Body of pancreas (tissue), 4 donors: ENCODE data around the gene SCGB1D1. TPM values are rescaled to one million over a fixed set of nuclear protein-coding genes. Genes with fewer than 3 reads are reported as not detected.

Experiments used
- ATAC-seq: fragments of 150-250 bp; one replicate; pipeline ENCODE4 v1.9.1; 2016
- DNase-seq, 4 donors: peaks; one replicate each; pipeline ENCODE4 v3.0.0-alpha.2; 2019
- H3K27ac ChIP-seq, 4 donors: fragments of 200-600 bp; sonication (generic); 1 replicate in 3 of 4; 2 replicates in 1 of 4; pipeline versions ENCODE4 v1.5.1 to v1.6.1; 2016 to 2019; ENCODE audit warnings: mild to moderate bottlenecking in 1 of 4, mixed read lengths in 1 of 4, moderate library complexity in 1 of 4
- H3K27me3 ChIP-seq, 2 donors: fragments of 200-600 bp; sonication (generic); one replicate each; pipeline ENCODE4 v1.6.0; 2016; ENCODE audit warnings: mild to moderate bottlenecking in 1 of 2
- H3K36me3 ChIP-seq, 2 donors: fragments of 200-600 bp; sonication (generic); replicated peaks in 1 of 2; 2 replicates each; pipeline ENCODE4 v1.5.1; 2016; ENCODE audit warnings: low read depth in 2 of 2; ENCODE audit not compliant: insufficient read depth in 1 of 2
- H3K4me1 ChIP-seq: fragments of 200-600 bp; sonication (generic); one replicate; pipeline ENCODE4 v1.6.0; 2016
- H3K4me3 ChIP-seq, 2 donors: fragments of 200-600 bp; sonication (generic); 1 replicate in 1 of 2; 2 replicates in 1 of 2; pipeline ENCODE4 v1.5.1; 2016 to 2019
- H3K9me3 ChIP-seq, 3 donors: fragments of 200-600 bp; sonication (generic); 1 replicate in 2 of 3; 2 replicates in 1 of 3; pipeline ENCODE4 v1.5.1; 2016
- POLR2A ChIP-seq, 3 donors: fragments of 450-650 bp; IDR thresholded peaks; one replicate each; pipeline ENCODE4 v1.6.1; 2016; ENCODE audit warnings: antibody characterized with exemption in 3 of 3, mild to moderate bottlenecking in 2 of 3
- WGBS, 2 donors: methylation state at CpG; one replicate each; pipeline ENCODE4 v1.1.5; 2017; 5-methylcytosine and 5-hydroxymethylcytosine counted together
- intact Hi-C: fragments of 100-400 bp; cut with DNase I; formaldehyde crosslinking; loops from one replicate; pipeline ENCODE4 v1.15.1; 2023
- total RNA-seq, 2 donors: library from RNA; depleted of rRNA; stranded (reverse); fragments of >200 nt; gene quantifications; one replicate each; pipeline ENCODE4 v1.1.0, GENCODE V29; 2016
- TF ChIP-seq, protein P1 (sequence below), 7 experiments: fragments of 450-650 bp in 4 of 7; fragments of 200-600 bp in 3 of 7; sonication (generic) in 3 of 7; IDR thresholded peaks; one replicate each; pipeline ENCODE4 v1.5.1; 2016 to 2019; ENCODE audit warnings: antibody characterized with exemption in 7 of 7

The SCGB1D1 gene
- total RNA-seq, 2 donors from 2014 or later = not detected

DNA sequence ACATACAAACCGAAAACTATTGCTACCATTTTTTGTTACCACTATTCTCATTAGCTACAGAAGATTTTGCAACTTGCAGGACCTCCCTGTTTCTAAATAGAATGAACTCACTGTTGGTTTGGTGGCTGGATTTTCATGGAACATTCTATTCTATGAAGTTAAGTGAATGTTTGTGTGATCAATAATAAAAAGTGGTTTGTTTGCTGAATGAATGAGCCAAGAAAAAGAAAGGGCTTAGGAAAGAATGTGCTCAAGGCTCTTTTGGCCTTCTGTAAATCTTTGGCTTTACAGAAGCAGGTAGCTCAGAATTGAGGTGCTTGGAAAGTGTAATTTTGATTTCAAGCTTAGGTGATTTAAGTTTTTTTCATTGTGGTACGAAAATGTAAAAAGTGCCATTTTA, 46.2 kb downstream of the SCGB1D1 start:
- TF ChIP-seq, protein P1, sequence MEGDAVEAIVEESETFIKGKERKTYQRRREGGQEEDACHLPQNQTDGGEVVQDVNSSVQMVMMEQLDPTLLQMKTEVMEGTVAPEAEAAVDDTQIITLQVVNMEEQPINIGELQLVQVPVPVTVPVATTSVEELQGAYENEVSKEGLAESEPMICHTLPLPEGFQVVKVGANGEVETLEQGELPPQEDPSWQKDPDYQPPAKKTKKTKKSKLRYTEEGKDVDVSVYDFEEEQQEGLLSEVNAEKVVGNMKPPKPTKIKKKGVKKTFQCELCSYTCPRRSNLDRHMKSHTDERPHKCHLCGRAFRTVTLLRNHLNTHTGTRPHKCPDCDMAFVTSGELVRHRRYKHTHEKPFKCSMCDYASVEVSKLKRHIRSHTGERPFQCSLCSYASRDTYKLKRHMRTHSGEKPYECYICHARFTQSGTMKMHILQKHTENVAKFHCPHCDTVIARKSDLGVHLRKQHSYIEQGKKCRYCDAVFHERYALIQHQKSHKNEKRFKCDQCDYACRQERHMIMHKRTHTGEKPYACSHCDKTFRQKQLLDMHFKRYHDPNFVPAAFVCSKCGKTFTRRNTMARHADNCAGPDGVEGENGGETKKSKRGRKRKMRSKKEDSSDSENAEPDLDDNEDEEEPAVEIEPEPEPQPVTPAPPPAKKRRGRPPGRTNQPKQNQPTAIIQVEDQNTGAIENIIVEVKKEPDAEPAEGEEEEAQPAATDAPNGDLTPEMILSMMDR (IDR thresholded peaks at IDR 0.05) = no peak
- no peak for TF ChIP-seq POLR2A (IDR thresholded peaks at IDR 0.05)
- intact Hi-C loops = no loop called here
- no peaks in the 10 kb centered on the region for H3K36me3 ChIP-seq
- H3K9me3 ChIP-seq = no peaks in the 10 kb centered on the region
- no peak for DNase-seq
- no peak overlapping the region for H3K27ac ChIP-seq
- WGBS, 2 donors = 52 to 55% methylated on average over 2 of the region's 2 CpGs
- H3K4me3 ChIP-seq = no peak overlapping the region
- H3K4me1 ChIP-seq = no peaks in the 10 kb centered on the region
- H3K27me3 ChIP-seq = no peaks in the 10 kb centered on the region
- no peak for ATAC-seq

DNA sequence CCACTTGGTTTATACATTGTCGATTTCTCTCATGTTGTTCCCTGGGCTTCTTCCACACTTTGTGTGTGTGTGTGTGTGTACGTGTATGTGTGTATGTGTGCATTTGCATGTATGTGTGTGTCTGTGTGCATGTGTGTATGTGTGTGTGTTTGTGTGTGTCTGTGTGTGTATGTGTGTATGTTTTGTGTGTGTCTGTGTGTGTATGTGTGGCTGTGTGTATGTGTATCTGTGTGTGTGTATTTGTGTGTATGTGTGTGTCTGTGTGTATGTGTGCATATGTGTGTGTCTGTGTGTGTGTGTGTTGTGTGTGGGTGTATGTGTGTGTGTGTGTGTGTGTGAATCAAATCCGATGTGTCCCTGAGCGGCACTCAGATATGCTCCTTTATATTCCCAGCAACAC, 47.5 kb downstream of the SCGB1D1 start:
- DNase-seq (no peak), ATAC-seq (no peak)
- Histone ChIP-seq H3K4me3 (no peak overlapping the region), H3K36me3 (no peaks in the 10 kb centered on the region), H3K27me3 (no peaks in the 10 kb centered on the region), H3K4me1 (peaks cover 4% of the 10 kb centered on the region), H3K27ac (no peak overlapping the region), H3K9me3 (no peaks in the 10 kb centered on the region)
- intact Hi-C loops = no loop called here
- WGBS, 2 donors = 64 to 67% methylated on average over 4 of the region's 4 CpGs
- TF ChIP-seq, protein P1 (IDR thresholded peaks at IDR 0.05) = no peak
- no peak for TF ChIP-seq POLR2A (IDR thresholded peaks at IDR 0.05)

DNA sequence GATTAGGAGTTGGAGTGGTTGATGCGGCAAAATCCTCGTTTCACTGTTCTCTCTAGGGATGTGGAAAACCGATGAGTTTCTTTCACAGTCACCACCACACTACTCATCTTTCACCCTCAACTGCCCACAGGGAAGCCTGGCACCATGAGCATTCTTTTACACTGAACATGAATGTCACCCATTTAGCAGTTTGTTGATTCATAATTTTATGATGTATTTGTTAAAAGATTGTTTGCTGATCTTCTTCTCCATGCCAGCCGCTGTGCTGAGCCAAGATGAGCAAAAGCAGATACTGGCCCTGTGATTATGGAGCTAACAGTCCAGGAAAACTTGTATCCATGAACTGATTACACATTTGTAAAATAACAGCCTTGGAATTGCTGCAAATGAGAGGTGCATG, 48.1 kb downstream of the SCGB1D1 start:
- Histone ChIP-seq H3K9me3 (no peaks in the 10 kb centered on the region), H3K4me1 (peaks cover 4% of the 10 kb centered on the region), H3K36me3 (no peaks in the 10 kb centered on the region), H3K27me3 (no peaks in the 10 kb centered on the region), H3K27ac (no peak overlapping the region), H3K4me3 (no peak overlapping the region)
- intact Hi-C loops = no loop called here
- WGBS, 2 donors = 72 to 84% methylated on average over 4 of the region's 4 CpGs
- TF ChIP-seq, protein P1 (IDR thresholded peaks at IDR 0.05) = no peak
- TF ChIP-seq POLR2A (IDR thresholded peaks at IDR 0.05) = no peak
- ATAC-seq (no peak), DNase-seq (no peak)

DNA sequence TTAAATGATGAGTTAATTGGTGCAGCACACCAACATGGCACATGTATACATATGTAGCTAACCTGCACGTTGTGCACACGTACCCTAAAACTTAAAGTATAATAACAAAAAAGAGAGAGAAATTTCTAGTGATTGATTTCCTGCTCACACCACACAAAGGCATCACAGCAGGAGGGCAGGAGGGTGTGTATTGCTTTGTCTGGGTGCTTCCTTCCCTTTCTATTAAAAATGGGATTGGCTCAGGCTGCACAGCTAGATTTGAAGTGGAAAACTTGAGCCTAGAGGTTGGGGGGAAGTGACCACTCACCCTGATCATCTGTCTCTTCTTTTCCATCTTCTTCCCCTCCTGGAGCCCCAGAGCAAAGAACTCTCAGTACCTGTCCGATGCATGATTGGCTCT, 51.1 kb downstream of the SCGB1D1 start:
- Histone ChIP-seq H3K4me3 (no peak overlapping the region), H3K27ac (no peak overlapping the region), H3K27me3 (no peaks in the 10 kb centered on the region), H3K36me3 (no peaks in the 10 kb centered on the region), H3K4me1 (peaks cover 4% of the 10 kb centered on the region), H3K9me3 (no peaks in the 10 kb centered on the region)
- WGBS, 2 donors = 72 to 80% methylated on average over 3 of the region's 3 CpGs
- DNase-seq = no peak
- intact Hi-C loops = no loop called here
- TF ChIP-seq, protein P1 (IDR thresholded peaks at IDR 0.05) = no peak
- TF ChIP-seq POLR2A (IDR thresholded peaks at IDR 0.05) = no peak
- ATAC-seq = no peak

DNA sequence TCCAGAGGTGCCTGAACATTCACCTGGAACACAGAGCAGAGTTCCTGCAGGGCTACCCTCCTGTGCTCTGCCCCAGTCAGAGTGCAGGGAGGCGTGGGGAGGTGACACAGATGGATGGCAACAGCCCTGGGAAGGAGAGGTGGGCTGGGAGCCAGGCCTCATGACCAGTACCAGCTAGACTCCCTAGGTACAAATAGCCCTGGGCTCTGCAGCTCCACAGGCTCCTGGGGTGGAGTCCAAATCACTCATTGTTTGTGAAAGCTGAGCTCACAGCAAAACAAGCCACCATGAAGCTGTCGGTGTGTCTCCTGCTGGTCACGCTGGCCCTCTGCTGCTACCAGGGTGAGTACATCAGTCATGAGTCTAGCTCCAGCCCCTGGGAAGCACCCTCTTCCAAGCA, 52.0 kb downstream of the SCGB1D1 start, which contains the start of gene SCGB1D2:
Gene SCGB1D2, plus strand, starts transcription at position 219 of the 400 bp plus-strand sequence. Its CDS starts 69 bp downstream, at position 288.
- Histone ChIP-seq H3K27ac (peak within 1 kb of the TSS in 3 of 4 donors; percentile 3 to 36 (median 28)), H3K27me3 (no peaks in the 10 kb centered on the region), H3K36me3 (no peaks in the 10 kb centered on the region), H3K4me1 (peaks cover 4% of the 10 kb centered on the region), H3K9me3 (no peaks in the 10 kb centered on the region), H3K4me3 (no peak within 1 kb of the TSS)
- WGBS, 2 donors = 4 to 19% methylated on average over 3 of the region's 3 CpGs
- peak; percentile 53 to 84 (median 77) for DNase-seq
- TF ChIP-seq, protein P1 (IDR thresholded peaks at IDR 0.05) = no peak
- TF ChIP-seq POLR2A (IDR thresholded peaks at IDR 0.05) = no peak
- intact Hi-C loops = no loop called here
- ATAC-seq = peak; percentile 89
